ENCODE data around the gene DOCK9. TPM values are rescaled to one million over a fixed set of nuclear protein-coding genes. Genes with fewer than 3 reads are reported as not detected.

DOCK9 gene
- total RNA-seq, 1 donor, result 44.5 TPM

DNA sequence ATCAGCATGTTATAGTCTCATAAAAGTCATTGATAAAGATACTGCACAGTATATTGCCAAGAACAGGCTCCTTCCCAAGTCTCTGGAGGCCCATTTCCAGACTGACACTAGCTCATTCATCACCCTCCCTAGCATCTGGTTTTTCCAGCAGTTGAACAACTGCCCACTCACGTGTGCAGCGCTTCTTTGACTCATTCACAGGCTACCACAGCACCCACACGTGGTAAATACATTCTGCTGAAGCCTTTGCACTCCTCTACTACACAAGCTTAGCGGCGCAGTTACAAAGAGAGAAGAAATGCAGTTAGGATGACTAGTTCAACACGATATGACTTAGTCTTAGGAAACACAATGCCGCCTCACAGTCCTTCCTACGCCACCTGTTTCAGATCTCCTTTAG lies 87.7 kb downstream of the DOCK9 start:
- TF ChIP-seq, protein P1, sequence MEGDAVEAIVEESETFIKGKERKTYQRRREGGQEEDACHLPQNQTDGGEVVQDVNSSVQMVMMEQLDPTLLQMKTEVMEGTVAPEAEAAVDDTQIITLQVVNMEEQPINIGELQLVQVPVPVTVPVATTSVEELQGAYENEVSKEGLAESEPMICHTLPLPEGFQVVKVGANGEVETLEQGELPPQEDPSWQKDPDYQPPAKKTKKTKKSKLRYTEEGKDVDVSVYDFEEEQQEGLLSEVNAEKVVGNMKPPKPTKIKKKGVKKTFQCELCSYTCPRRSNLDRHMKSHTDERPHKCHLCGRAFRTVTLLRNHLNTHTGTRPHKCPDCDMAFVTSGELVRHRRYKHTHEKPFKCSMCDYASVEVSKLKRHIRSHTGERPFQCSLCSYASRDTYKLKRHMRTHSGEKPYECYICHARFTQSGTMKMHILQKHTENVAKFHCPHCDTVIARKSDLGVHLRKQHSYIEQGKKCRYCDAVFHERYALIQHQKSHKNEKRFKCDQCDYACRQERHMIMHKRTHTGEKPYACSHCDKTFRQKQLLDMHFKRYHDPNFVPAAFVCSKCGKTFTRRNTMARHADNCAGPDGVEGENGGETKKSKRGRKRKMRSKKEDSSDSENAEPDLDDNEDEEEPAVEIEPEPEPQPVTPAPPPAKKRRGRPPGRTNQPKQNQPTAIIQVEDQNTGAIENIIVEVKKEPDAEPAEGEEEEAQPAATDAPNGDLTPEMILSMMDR (IDR thresholded peaks at IDR 0.05; ENCODE audit: extremely low read depth, low read depth, low read length), result no peak
- peaks cover 10% of the 10 kb centered on the region for H3K4me1 ChIP-seq (ENCODE audit: insufficient read depth, low read length)
- no peak overlapping the region for H3K27ac ChIP-seq (ENCODE audit: low read depth, low read length)
- no peaks in the 10 kb centered on the region for H4K20me1 ChIP-seq (ENCODE audit: insufficient read depth, low read length)
- no peak overlapping the region for H3K4me2 ChIP-seq (ENCODE audit: insufficient read depth, low read length)
- H2AFZ ChIP-seq (ENCODE audit: low read length), result no peak overlapping the region
- no peaks in the 10 kb centered on the region for H3K9me3 ChIP-seq (ENCODE audit: low read depth, low read length)
- no peak overlapping the region for H3K4me3 ChIP-seq (ENCODE audit: insufficient read depth, low read length)
- H3K36me3 ChIP-seq (ENCODE audit: insufficient read depth, low read length), result no peaks in the 10 kb centered on the region
- H3K79me2 ChIP-seq (ENCODE audit: insufficient read depth, low read length), result no peaks in the 10 kb centered on the region
- H3K27me3 ChIP-seq (ENCODE audit: insufficient read depth, low read length), result no peaks in the 10 kb centered on the region
- DNase-seq (ENCODE audit: insufficient read length, low spot score, missing footprints), result peak; percentile 72

DNA sequence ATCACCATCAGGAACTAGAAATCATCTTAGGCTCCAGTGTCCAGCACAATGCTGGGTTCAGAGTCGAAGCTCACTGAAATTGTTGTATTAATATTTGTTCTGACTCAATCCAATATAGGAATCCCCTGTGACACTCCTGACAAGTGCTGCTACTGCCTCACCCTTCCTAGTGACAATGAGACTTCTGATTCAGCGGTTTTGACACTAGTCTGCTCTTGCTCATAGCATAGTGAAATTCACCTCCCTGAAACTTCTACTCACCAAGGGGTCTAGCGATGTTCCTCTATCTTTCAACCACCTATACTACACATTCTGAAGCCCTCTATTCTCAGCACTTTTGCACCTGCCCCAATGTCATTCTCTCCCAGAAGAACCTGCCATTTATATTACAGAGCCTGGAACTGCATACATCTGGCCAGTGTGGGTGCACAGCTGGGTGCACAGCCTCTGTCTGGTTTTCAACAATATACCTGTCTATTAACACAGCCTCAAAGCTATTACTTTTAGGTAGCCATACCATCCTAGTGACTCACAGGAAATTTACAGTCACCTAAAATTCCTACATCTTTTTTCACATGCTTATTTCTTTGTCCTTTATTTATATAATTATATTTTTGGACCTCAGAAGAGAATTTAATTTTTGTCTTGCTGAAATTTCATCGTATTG lies 88.3 kb downstream of the DOCK9 start:
- H3K4me2 ChIP-seq (ENCODE audit: insufficient read depth, low read length), result no peak overlapping the region
- TF ChIP-seq, protein P1 (IDR thresholded peaks at IDR 0.05; ENCODE audit: extremely low read depth, low read depth, low read length), result no peak
- no peak overlapping the region for H3K4me3 ChIP-seq (ENCODE audit: insufficient read depth, low read length)
- H2AFZ ChIP-seq (ENCODE audit: low read length), result no peak overlapping the region
- peaks cover 10% of the 10 kb centered on the region for H3K4me1 ChIP-seq (ENCODE audit: insufficient read depth, low read length)
- no peaks in the 10 kb centered on the region for H3K36me3 ChIP-seq (ENCODE audit: insufficient read depth, low read length)
- no peak for DNase-seq (ENCODE audit: insufficient read length, low spot score, missing footprints)
- no peaks in the 10 kb centered on the region for H3K79me2 ChIP-seq (ENCODE audit: insufficient read depth, low read length)
- no peak overlapping the region for H3K27ac ChIP-seq (ENCODE audit: low read depth, low read length)
- no peaks in the 10 kb centered on the region for H4K20me1 ChIP-seq (ENCODE audit: insufficient read depth, low read length)
- H3K9me3 ChIP-seq (ENCODE audit: low read depth, low read length), result no peaks in the 10 kb centered on the region
- no peaks in the 10 kb centered on the region for H3K27me3 ChIP-seq (ENCODE audit: insufficient read depth, low read length)

DNA sequence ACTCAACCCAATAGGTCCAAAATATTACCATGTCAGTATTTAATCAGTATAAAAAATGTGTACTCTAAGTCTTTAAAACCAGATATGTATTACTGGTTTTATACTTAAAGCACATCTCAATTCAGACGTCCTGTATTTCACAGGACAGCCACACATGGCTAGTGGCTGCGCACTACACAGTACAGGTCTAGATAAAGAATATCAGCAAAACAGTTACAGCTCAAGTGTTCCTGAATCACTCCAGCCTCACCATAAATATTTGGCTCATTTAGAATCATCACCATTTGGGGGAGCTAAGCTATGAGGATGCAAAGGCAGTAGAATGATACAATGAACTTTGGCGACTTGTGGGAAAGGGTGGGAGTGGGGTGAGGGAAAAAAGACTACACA lies 89.0 kb downstream of the DOCK9 start:
- no peaks in the 10 kb centered on the region for H3K27me3 ChIP-seq (ENCODE audit: insufficient read depth, low read length)
- no peaks in the 10 kb centered on the region for H3K79me2 ChIP-seq (ENCODE audit: insufficient read depth, low read length)
- no peak overlapping the region for H3K27ac ChIP-seq (ENCODE audit: low read depth, low read length)
- H3K9me3 ChIP-seq (ENCODE audit: low read depth, low read length), result no peaks in the 10 kb centered on the region
- no peak for DNase-seq (ENCODE audit: insufficient read length, low spot score, missing footprints)
- no peak overlapping the region for H3K4me2 ChIP-seq (ENCODE audit: insufficient read depth, low read length)
- no peaks in the 10 kb centered on the region for H3K36me3 ChIP-seq (ENCODE audit: insufficient read depth, low read length)
- no peak overlapping the region for H2AFZ ChIP-seq (ENCODE audit: low read length)
- no peak overlapping the region for H3K4me3 ChIP-seq (ENCODE audit: insufficient read depth, low read length)
- TF ChIP-seq, protein P1 (IDR thresholded peaks at IDR 0.05; ENCODE audit: extremely low read depth, low read depth, low read length), result no peak
- H3K4me1 ChIP-seq (ENCODE audit: insufficient read depth, low read length), result peaks cover 10% of the 10 kb centered on the region
- H4K20me1 ChIP-seq (ENCODE audit: insufficient read depth, low read length), result no peaks in the 10 kb centered on the region

DNA sequence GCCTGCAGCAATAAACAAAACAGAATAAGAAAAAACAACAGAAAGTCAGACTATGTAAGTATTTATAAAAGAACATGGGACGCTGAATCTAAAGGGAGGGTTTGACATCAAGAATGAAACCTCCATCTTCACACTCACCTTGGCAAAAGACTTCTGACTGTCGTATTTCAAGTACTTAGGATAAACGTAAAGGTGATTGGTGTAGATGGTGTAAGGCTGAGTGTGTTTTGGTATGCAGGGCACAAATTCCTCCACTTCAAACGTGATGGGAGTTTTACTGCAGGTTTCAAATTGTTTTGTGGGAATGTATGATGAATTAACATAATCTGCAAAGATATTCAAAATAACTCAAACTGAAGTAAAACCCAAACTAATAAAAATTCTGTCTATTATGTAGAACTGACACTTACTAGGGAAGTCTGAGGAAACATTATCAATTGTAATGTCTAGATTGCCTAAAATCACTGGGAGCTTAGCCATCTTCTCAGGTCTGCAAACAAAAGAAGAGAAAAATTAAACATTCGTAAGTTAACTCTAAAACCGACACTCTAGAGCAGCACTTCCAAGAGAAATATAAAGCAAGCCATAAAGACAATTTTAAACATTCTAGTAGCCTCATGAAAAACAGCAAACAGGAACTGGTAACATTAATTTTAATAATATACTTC lies 89.5 kb downstream of the DOCK9 start:
- TF ChIP-seq, protein P1 (IDR thresholded peaks at IDR 0.05; ENCODE audit: extremely low read depth, low read depth, low read length), result no peak
- no peaks in the 10 kb centered on the region for H3K79me2 ChIP-seq (ENCODE audit: insufficient read depth, low read length)
- H3K4me2 ChIP-seq (ENCODE audit: insufficient read depth, low read length), result no peak overlapping the region
- H4K20me1 ChIP-seq (ENCODE audit: insufficient read depth, low read length), result no peaks in the 10 kb centered on the region
- H2AFZ ChIP-seq (ENCODE audit: low read length), result no peak overlapping the region
- DNase-seq (ENCODE audit: insufficient read length, low spot score, missing footprints), result no peak
- no peaks in the 10 kb centered on the region for H3K36me3 ChIP-seq (ENCODE audit: insufficient read depth, low read length)
- H3K27me3 ChIP-seq (ENCODE audit: insufficient read depth, low read length), result no peaks in the 10 kb centered on the region
- peaks cover 10% of the 10 kb centered on the region for H3K4me1 ChIP-seq (ENCODE audit: insufficient read depth, low read length)
- no peak overlapping the region for H3K27ac ChIP-seq (ENCODE audit: low read depth, low read length)
- H3K4me3 ChIP-seq (ENCODE audit: insufficient read depth, low read length), result no peak overlapping the region
- no peaks in the 10 kb centered on the region for H3K9me3 ChIP-seq (ENCODE audit: low read depth, low read length)

Data from osteoblast (primary cell).